ENCODE results near the gene HLA-DQA2. TPM values are rescaled to one million over a fixed set of nuclear protein-coding genes. Genes with fewer than 3 reads are reported as not detected.
"Not testable (repeated sequence)": the region's sequence is repeated elsewhere in the genome, so short reads cannot be mapped to it uniquely, and the experiment has no call there.

The HLA-DQA2 gene
- not detected for polyA plus RNA-seq (2013, experiment 1 of 2; ENCODE audit: insufficient read length)
- polyA plus RNA-seq (2013, experiment 2 of 2; ENCODE audit: insufficient read length), result not detected

- no peak for DNase-seq
Observed at GRCh38 chr6:32741031-32741960, at the start of gene HLA-DQA2. HLA-DQA2 (plus strand) TSS chr6:32741391; CDS start chr6:32741444, 53 bp downstream.

- no peak for DNase-seq
Observed at GRCh38 chr6:32692019-32692418, 49.2 kb upstream of the HLA-DQA2 start.

DNA sequence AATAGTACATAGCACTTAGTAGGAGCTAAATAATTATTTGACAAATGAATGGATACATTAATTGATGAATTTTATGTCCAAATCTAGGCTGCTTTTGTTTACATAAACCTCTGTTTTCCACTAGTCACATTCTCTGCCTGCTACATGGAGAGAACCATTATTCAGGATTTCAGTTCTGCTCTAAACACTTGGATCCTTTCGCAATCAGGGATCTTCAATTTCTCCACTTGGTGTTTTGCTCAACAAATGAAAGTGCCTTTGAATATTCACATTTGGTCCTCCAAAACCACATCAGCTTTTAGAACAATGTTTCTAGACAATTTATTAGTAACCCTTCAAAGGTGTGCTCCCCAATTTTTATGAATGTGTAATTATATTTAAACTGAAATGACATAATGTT lies 44.2 kb upstream of the HLA-DQA2 start:
- no peak for DNase-seq

GRCh38 chr6:32700391-32701040 lies 40.7 kb upstream of the HLA-DQA2 start:
- DNase-seq, result peak; percentile 52

- DNase-seq, result no peak
Observed at GRCh38 chr6:32703347-32703746, 37.8 kb upstream of the HLA-DQA2 start.

GRCh38 chr6:32705164-32705563 lies 36.0 kb upstream of the HLA-DQA2 start:
- not testable (repeated sequence) for DNase-seq

- DNase-seq, result no peak
Observed at GRCh38 chr6:32709625-32710024, 31.6 kb upstream of the HLA-DQA2 start.

DNA sequence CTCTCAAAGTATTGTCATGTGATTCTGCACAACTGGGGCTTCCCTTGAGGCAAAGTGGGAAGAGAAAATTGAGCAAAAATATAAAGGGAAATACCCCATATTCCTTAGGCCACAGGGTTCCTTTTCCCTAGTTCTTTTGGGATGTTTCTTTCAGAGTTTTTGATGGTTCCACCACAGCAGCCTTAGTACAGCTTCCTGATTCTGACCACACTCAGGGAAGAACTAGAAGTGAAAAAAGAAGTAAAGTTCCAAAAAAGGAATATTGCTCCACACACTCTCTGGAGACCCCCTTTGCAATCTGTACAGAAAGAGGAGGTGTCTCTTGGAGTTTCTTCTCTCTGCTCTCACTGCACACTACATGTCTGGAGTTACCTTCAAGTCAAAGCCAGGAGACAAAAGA lies 27.9 kb upstream of the HLA-DQA2 start:
- DNase-seq, result no peak

DNA sequence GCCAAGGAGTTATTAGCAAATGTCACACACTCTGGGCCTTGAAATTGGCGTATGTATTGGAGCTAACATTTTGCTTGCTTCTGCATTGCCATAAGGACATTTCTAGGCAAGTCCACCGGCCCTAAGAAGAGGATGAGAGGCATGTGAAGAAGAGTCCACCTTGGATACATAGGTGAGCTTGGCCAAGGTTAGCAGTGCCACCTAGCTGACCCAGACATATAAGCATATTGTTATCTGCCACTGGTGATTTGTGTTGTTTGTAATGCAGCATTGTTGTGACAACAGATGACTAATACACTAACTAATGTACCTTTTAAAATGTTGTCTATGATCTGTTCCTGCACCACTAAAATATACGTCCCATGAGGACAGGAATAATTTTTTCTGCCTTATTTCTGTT lies 24.8 kb upstream of the HLA-DQA2 start:
- no peak for DNase-seq

DNA sequence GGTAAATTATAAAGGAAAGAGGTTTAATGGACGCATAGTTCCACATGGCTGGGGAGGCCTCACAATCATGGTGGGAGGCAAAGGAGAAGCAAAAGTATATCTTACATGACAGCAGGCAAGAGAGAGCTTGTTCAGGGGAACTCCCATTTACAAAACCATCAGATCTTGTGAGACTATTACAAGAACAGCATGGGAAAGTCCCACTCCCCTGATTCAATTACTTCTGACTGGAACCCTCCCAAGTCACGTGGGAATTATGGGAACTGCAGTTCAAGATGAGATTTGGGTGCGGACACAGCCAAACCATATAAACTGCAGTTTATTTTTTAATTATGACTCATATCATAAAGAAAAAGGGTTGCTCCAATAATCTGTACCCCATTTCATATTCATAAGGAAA lies 22.3 kb upstream of the HLA-DQA2 start:
- no peak for DNase-seq

- DNase-seq, result no peak
Observed at GRCh38 chr6:32738126-32738525, 3.1 kb upstream of the HLA-DQA2 start.

- DNase-seq, result no peak
Observed at GRCh38 chr6:32742374-32742773, 1.2 kb downstream of the HLA-DQA2 start.

DNA sequence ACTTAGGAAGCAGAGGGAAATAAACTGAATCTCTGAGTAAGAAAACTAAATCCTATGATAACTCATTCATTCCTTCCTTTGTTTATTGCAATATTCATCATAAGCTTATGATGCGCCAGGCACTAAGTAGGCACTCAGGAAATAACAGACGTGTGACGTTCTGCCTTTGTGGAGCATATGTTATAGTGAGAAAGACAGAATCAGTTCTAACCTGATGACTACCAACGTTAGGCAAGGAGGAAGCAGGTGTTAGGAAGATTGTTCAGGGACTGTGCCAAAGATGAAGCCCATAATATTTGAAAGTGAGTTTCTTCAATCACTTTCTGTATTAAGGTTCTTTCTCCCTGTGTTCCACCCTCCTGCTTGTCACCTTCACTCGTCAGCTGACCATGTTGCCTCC lies 3.6 kb downstream of the HLA-DQA2 start:
- no peak for DNase-seq

DNA sequence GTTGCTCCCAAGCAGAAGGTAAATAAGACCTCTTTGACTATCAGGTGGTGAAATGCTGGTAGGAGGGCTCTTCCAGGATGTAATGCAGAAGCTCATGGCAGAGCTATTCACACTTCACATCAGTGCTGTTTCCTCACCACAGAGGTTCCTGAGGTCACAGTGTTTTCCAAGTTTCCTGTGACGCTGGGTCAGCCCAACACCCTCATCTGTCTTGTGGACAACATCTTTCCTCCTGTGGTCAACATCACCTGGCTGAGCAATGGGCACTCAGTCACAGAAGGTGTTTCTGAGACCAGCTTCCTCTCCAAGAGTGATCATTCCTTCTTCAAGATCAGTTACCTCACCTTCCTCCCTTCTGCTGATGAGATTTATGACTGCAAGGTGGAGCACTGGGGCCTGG lies 4.5 kb downstream of the HLA-DQA2 start:
- not testable (repeated sequence) for DNase-seq

DNA sequence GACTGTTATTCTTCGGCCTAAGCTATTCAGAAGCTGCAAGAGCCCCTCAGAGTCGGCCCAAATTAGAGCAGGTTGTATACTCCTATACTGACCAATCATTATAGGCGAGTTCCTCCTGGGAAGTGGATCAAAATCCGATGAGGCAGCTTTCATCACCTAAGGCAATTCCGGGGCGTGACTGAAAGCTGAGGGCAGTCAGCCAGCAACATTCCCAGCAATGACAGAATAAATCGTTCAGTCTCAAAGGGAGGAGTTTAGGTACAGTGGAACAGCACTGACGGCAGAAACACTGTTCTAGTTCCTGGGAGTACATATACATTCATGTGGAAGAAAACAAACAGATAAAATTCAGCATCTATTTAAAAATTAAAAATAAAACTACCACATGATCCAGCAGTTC lies 11.4 kb downstream of the HLA-DQA2 start:
- DNase-seq, result no peak

DNA sequence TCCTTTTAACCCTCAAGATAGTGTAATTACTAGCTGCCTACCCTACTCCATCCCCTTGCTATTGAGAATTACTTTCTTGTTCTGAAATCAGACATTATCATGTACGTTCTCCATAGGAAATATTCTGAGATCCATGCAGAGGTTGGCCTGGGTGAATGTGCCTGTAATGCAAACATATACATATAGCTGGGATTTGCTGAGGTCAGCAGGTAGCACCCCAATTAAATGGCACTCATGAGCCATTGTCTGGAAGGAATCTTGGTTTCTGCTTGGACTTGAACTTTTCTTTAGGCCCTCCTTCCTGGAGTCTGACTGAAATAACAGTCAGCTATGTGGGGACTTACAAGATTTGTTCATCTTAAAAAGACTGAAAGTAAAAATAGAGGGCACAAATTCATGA lies 18.5 kb downstream of the HLA-DQA2 start:
- DNase-seq, result no peak

GRCh38 chr6:32761072-32761471 lies 19.9 kb downstream of the HLA-DQA2 start:
- no peak for DNase-seq

DNA sequence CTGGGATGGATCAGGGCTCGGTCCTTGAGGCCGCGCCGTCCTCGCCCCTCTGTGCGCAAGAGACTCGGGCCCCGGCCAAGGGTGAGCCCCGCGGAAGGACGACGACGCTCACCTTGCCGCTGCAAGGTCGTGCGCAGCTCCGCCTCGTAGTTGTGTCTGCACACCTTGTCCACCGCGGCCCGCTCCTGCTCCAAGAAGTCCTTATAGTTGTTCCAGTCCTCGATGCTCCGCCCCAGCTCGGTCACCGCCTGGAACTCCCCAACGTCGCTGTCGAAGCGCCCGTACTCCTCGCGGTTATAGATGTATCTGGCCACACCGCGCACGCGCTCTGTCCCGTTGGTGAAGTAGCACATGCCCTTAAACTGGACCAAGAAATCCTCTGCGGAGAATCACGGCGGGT lies 20.4 kb downstream of the HLA-DQA2 start:
- DNase-seq, result no peak

GRCh38 chr6:32763421-32763820 lies 22.2 kb downstream of the HLA-DQA2 start, which contains the start of gene HLA-DQB2:
HLA-DQB2 (minus strand) TSS chr6:32763532; CDS start chr6:32763470, 62 bp downstream.
- DNase-seq, result no peak

GRCh38 chr6:32764048-32764447 lies 22.9 kb downstream of the HLA-DQA2 start:
- no peak for DNase-seq

GRCh38 chr6:32772656-32773055 lies 31.5 kb downstream of the HLA-DQA2 start:
- DNase-seq, result no peak

GRCh38 chr6:32774426-32774825 lies 33.2 kb downstream of the HLA-DQA2 start:
- DNase-seq, result no peak

DNA sequence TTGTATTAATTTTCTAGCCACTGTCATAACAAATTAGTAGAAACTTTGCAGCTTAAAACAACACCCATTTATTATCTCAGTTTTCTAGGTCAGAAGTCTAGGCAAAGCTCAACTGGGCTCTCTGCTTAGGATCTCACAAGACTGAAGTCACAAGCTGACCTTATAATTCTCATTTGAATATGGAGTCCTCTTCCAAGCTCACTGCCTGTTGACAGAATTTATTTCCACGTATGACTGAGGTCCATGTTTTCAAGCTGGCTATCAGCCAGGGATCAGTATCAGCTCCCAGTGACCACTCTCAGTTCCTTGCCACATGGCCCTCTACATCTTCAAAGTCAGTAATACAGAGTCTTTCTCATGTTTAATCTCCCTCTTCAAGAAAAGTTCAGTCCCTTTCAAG lies 33.9 kb downstream of the HLA-DQA2 start:
- no peak for DNase-seq

- no peak for DNase-seq
Observed at GRCh38 chr6:32779036-32779435, 37.8 kb downstream of the HLA-DQA2 start.

Data from fibroblast of skin of back (primary cell).